ENCODE data around the gene PHPT1.
"Not testable (repeated sequence)": the region's sequence is repeated elsewhere in the genome, so short reads cannot be mapped to it uniquely, and the experiment has no call there.

PHPT1 gene

DNA sequence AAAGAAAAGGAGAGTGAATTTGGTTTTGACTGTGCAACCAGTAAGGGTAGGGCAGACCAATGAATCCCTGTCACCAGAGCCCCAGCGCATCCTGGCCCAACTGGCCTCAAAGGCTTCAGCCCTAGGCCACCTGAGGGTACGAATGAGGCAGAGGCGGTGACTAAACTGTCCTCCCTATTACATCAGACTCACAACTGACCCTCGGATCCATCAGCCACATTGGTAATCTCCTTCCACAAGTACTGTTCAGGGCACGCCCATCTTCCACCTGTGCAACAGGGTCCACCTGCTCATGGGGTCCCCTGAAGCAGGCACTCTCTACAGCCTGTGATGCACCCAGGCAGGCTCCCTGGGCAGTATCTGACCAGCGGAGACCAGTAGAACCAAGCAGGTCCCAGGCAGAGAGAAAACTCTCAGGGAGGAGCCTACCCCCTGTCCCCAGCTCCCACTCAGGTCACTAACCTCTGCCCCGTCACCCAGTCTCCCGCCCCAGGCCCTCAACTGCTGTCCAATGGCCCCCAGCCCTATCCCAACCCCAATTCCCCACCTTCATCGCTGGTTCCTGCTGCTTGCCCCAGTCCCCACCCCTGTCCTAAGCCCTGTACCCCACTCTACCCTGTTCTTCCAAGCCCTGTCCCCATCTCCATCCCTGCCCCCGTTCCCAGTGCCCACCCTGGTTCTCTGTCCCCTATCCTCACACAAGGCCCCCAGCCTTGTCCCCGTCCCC, 16.0 kb downstream of the PHPT1 start:
- Mint-ChIP-seq H3K27ac (peak overlapping the region; percentile 86), H3K9me3 (no peaks in the 10 kb centered on the region), H3K4me3 (peak overlapping the region; percentile 86), H3K36me3 (ENCODE audit: low read depth) (peaks cover 51% of the 10 kb centered on the region), H3K27me3 (no peaks in the 10 kb centered on the region), H3K4me1 (ENCODE audit: low read depth) (peaks cover 24% of the 10 kb centered on the region)
- no peak for DNase-seq

DNA sequence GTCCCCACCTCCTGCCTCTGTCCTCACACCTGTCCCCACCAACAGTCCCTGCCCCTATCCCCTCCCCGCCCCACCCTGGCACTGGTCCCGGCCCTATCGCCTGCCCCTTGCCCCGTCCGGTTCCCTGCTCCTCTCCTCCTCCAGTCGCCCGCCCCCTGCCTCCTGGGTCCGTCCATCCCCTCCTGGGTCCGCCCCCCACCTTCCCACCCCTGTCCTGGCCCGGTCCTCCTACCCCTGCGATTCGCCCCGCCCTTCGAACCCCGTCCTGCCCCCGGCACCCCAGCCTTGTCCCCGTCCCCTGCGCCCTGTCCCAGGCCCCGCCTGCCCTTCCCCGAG, 16.5 kb downstream of the PHPT1 start:
- Mint-ChIP-seq H3K27me3 (no peaks in the 10 kb centered on the region), H3K36me3 (ENCODE audit: low read depth) (peaks cover 47% of the 10 kb centered on the region), H3K27ac (peak overlapping the region; percentile 90), H3K4me1 (ENCODE audit: low read depth) (peaks cover 24% of the 10 kb centered on the region), H3K9me3 (no peaks in the 10 kb centered on the region), H3K4me3 (peak overlapping the region; percentile 86)
- DNase-seq: no peak

DNA sequence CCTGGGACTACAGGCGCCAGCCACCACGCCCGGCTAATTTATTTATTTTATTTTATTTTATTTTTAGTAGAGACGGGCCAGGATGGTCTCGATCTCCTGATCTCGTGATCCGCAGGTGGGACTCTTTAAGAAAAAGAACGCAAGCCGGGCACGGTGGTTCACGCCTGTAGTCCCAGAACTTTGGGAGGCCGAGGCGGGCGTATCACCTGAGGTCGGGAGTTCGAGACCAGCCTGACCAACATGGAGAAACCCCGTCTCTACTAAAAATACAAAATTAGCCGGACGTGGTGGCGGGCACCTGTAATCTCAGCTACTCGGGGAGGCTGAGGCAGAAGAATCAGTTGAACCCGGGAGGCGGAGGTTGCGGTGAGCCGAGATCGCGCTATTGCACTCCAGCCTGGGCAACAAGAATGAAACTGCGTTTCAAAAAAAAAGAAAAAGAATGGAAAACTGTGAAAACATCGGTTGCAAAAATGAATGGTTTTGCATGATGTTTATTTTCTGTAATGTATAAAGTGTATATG, 17.8 kb downstream of the PHPT1 start:
- H3K4me3 Mint-ChIP-seq: peak overlapping the region; percentile 79
- H3K36me3 Mint-ChIP-seq (ENCODE audit: low read depth): peaks cover 38% of the 10 kb centered on the region
- peak overlapping the region; percentile 76 for H3K27ac Mint-ChIP-seq
- not testable (repeated sequence) for H3K27me3 Mint-ChIP-seq, DNase-seq, H3K9me3 Mint-ChIP-seq
- peaks cover 24% of the 10 kb centered on the region for H3K4me1 Mint-ChIP-seq (ENCODE audit: low read depth)

DNA sequence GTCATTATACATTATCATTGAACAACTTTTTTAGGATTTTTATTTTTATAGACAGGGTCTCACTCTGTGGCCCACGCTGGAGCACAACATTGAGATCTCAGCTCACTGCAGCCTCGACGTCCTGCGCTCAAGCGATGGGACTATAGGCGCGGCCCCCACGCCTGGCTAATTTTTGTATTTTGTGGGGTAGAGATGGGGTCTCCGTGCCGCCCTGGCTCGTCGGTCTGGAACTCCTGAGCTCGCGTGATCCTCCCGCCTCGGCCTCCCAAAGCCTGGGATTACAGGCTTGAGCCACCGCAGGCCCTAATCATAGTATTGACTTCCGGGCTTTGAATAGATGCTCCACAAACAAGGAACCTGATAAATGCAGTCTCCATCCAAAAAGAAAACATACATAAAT, 18.3 kb downstream of the PHPT1 start:
- no peak for DNase-seq
- Mint-ChIP-seq H3K27me3 (no peaks in the 10 kb centered on the region), H3K4me1 (ENCODE audit: low read depth) (peaks cover 24% of the 10 kb centered on the region), H3K36me3 (ENCODE audit: low read depth) (peaks cover 32% of the 10 kb centered on the region), H3K9me3 (no peaks in the 10 kb centered on the region), H3K27ac (peak overlapping the region; percentile 59), H3K4me3 (peak overlapping the region; percentile 79)

DNA sequence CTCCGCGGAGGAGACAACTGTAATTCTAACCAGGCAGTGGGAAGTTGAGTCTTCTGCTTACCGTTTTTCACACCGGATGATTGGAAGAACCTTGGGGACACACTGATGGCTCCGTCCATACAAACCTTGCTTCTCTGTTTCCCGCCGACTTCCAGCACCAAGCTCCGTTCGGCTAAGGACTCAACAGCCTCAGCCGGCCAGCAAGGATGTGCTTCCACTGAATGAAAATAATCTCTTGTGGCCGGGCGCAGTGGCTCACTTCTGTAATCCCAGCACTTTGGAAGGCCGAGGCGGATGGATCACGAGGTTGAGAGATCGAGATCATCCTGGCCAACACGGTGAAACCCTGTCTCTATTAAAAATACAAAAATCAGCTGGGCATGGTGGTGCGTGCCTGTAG, 18.7 kb downstream of the PHPT1 start:
- no peak for DNase-seq
- Mint-ChIP-seq H3K27ac (peak overlapping the region; percentile 59), H3K4me3 (peak overlapping the region; percentile 79), H3K9me3 (no peaks in the 10 kb centered on the region), H3K4me1 (ENCODE audit: low read depth) (peaks cover 24% of the 10 kb centered on the region), H3K36me3 (ENCODE audit: low read depth) (peaks cover 28% of the 10 kb centered on the region), H3K27me3 (no peaks in the 10 kb centered on the region)

DNA sequence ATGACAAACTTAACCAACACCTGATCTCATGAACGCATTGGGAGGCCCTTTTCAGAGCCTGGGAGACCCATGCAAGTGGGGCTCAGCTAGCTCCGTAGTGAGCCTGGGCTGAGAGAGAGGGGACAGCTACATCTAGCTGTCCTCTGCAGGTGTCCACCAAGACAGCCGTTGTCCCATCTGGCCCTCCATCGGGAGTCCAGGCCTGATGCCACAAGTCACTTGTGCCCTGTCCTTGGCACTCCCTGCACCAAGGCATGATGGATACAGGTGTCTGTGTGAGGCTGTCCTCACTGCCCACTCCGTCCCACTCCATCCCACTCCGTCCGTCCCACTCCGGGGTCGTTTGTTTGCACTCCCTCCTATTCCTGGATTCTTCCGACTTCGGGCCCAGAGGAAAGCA, 19.4 kb downstream of the PHPT1 start:
- peaks cover 21% of the 10 kb centered on the region for H3K36me3 Mint-ChIP-seq (ENCODE audit: low read depth)
- H3K27me3 Mint-ChIP-seq: no peaks in the 10 kb centered on the region
- no peak for DNase-seq
- H3K4me3 Mint-ChIP-seq: peak overlapping the region; percentile 44
- H3K4me1 Mint-ChIP-seq (ENCODE audit: low read depth): peaks cover 22% of the 10 kb centered on the region
- no peaks in the 10 kb centered on the region for H3K9me3 Mint-ChIP-seq
- H3K27ac Mint-ChIP-seq: peak overlapping the region; percentile 44

DNA sequence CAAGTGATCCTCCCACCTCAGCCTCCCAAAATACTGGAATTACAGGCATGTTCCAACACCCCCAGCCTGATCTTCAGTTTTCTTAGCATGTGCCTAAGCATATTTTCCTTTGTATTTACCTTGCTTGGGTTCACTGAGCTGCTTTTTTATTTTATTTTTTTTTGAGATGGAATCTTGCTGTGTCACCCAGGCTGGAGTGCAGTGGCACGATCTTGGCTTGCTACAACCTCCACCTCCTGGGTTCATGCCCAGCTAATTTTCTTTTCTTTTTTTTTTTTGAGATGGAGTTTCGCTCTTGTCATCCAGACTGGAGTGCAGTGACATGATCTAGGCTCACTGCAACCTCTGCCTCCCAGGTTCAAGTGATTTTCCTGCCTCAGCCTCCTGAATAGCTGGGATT, 20.4 kb downstream of the PHPT1 start:
- not testable (repeated sequence) for H3K27me3 Mint-ChIP-seq, H3K4me3 Mint-ChIP-seq, H3K27ac Mint-ChIP-seq

DNA sequence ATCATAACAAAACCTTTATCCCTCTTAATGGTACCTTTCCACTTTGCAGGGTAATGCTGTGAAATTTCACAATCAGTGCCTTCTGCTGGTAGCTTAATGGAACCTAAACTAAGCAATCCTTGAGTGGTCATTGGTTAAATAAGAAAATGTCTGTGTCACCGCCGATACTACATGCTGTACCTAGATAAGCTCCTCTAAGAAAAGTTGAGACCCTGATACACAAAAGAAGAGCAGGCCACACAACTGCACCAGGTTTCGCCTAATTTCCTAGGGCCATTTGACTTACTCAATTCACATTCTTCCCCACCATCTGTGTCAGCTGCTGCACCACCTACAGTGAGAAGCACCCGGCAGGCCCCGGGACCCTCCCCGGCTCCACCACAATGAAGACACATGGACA, 25.9 kb downstream of the PHPT1 start:
- H3K36me3 Mint-ChIP-seq (ENCODE audit: low read depth): no peaks in the 10 kb centered on the region
- H3K4me1 Mint-ChIP-seq (ENCODE audit: low read depth): peaks cover under 1% of the 10 kb centered on the region
- no peak overlapping the region for H3K4me3 Mint-ChIP-seq
- no peak overlapping the region for H3K27ac Mint-ChIP-seq
- H3K27me3 Mint-ChIP-seq: no peaks in the 10 kb centered on the region
- no peaks in the 10 kb centered on the region for H3K9me3 Mint-ChIP-seq
- DNase-seq: no peak

More for the DNA sequence above, 20.4 kb downstream of the PHPT1 start:
- H3K9me3 Mint-ChIP-seq, DNase-seq: not testable (repeated sequence)
- peaks cover 13% of the 10 kb centered on the region for H3K36me3 Mint-ChIP-seq (ENCODE audit: low read depth)
- peaks cover 14% of the 10 kb centered on the region for H3K4me1 Mint-ChIP-seq (ENCODE audit: low read depth)

DNA sequence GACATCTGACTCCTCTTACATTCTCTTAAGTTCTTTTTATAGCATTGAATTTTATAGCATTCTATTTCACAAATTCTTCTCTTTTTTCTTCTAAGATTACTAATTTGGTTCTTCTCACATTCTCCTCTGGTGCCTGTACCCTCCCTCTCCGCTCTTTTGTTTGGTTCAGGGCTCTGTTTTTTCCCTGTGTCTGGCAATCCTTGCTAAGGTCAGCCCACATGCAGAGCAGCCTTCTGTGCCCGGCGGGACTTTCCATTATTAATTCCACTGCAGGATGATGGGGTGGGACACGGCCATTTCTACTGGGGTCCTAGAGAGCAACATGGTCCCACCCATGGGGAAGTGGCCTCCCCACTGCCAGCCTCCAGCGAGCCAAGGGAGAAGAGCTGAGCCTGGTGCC, 27.3 kb downstream of the PHPT1 start:
- H3K4me1 Mint-ChIP-seq (ENCODE audit: low read depth): peaks cover 12% of the 10 kb centered on the region
- H3K9me3 Mint-ChIP-seq: no peaks in the 10 kb centered on the region
- no peaks in the 10 kb centered on the region for H3K36me3 Mint-ChIP-seq (ENCODE audit: low read depth)
- H3K27me3 Mint-ChIP-seq: no peaks in the 10 kb centered on the region
- no peak overlapping the region for H3K27ac Mint-ChIP-seq
- no peak for DNase-seq
- no peak overlapping the region for H3K4me3 Mint-ChIP-seq

DNA sequence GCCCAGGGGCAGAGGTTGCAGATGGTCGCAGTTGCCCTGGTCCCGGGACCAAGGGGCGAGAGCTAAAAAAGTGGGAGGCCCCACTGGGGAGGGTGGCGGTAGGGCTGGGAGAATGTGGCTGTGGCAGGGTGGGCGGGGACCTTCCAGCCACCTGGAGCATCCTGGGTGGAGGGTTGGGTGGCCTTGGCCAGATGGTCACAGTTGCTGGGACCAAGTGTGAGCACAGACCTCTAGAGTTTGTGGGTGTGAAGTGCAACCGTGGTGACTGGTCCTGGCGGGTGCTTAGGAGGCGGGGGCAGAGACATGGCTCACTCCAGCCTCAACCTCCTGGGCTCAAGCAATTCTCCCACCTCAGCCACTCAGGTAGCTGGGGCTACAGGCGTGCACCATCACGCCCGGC, 31.4 kb downstream of the PHPT1 start:
- no peak overlapping the region for H3K4me3 Mint-ChIP-seq
- no peaks in the 10 kb centered on the region for H3K27me3 Mint-ChIP-seq
- H3K27ac Mint-ChIP-seq: peak overlapping the region; percentile 91
- no peaks in the 10 kb centered on the region for H3K9me3 Mint-ChIP-seq
- DNase-seq: no peak
- peaks cover 22% of the 10 kb centered on the region for H3K36me3 Mint-ChIP-seq (ENCODE audit: low read depth)
- H3K4me1 Mint-ChIP-seq (ENCODE audit: low read depth): peaks cover 45% of the 10 kb centered on the region

DNA sequence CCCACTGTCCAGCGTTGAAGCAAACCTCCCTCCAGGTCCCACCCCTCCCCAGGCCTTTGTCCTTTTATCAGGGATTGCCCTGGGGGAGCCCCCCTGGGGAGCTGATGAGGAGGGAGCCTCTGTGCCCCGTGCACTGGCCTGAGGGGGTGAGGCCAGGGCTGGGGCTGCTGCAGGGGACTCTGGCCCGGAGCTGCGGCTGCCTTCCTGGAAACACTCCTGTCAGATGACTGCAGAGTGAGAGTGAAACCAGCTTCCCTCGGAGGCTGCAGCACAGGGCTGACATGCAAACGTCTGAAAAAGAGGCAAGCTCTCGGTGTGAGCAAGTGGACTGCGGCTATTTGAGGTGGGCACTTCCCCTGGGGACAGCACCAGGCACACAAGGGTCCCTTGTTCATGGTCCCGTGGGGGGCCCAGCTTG, 32.5 kb downstream of the PHPT1 start:
- no peaks in the 10 kb centered on the region for H3K27me3 Mint-ChIP-seq
- DNase-seq: peak; percentile 76
- H3K4me3 Mint-ChIP-seq: peak overlapping the region; percentile 75
- H3K27ac Mint-ChIP-seq: peak overlapping the region; percentile 91
- H3K9me3 Mint-ChIP-seq: no peaks in the 10 kb centered on the region
- peaks cover 22% of the 10 kb centered on the region for H3K36me3 Mint-ChIP-seq (ENCODE audit: low read depth)
- peaks cover 45% of the 10 kb centered on the region for H3K4me1 Mint-ChIP-seq (ENCODE audit: low read depth)

DNA sequence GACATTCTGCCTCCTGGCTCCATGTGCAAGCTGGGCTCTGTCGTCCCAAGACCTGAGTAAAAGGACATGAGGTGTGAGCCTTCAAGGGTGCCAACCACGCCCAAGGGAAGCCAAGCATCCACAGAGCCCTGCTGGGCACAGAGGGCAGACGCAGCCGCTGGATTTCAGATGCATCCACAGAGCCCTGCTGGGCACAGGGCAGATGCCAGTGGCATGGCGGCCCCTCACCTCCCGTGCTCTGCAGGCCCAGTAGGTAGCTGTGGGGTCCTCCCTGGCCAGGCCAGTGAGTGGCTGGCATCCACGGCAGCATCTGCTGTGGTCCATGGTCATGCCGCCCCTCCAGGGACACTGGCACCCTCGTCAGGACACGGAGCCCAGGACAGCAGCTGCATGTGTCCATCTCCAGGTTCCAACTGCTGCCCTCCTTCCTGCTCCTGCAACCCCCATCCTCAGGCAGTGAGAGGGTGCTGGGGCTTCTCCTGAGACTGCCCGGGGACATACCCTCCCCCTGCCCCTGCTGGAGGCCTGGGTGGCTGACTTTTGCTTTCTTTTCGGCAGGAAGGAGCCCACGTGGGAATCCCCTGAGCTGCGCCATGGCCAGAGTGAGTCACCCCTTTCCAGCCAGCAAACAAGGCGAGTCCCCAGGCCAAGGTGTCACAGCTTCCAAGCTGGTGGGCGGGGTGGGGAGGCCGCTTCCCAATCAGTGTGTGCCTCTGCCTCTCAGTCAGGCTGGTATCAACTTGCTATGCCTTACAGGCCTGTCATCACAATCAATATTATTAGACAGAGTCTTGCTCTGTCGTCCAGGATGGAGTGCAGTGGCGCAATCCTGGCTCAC, 33.1 kb downstream of the PHPT1 start:
- Mint-ChIP-seq H3K4me1 (ENCODE audit: low read depth) (peaks cover 49% of the 10 kb centered on the region), H3K27me3 (no peaks in the 10 kb centered on the region), H3K9me3 (no peaks in the 10 kb centered on the region), H3K27ac (peak overlapping the region; percentile 91), H3K36me3 (ENCODE audit: low read depth) (peaks cover 27% of the 10 kb centered on the region), H3K4me3 (peak overlapping the region; percentile 75)
- peak; percentile 90 for DNase-seq

DNA sequence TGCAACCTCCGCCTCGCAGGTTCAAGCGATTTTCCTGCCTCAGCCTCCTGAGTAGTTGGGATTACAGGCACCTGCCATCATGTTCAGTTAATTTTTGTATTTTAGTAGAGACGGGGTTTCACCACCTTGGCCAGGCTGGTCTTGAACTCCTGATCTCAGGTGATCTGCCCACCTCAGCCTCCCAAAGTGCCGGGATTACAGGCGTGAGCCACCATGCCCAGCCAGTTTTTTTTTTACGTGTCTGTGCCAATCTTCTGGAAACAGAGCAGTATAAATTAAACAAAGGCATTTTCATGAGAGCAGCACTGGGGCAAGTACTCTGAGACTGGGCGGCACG, 33.7 kb downstream of the PHPT1 start:
- not testable (repeated sequence) for H3K9me3 Mint-ChIP-seq, H3K27me3 Mint-ChIP-seq, DNase-seq
- H3K27ac Mint-ChIP-seq: peak overlapping the region; percentile 91
- H3K4me3 Mint-ChIP-seq: peak overlapping the region; percentile 75
- H3K36me3 Mint-ChIP-seq (ENCODE audit: low read depth): peaks cover 30% of the 10 kb centered on the region
- peaks cover 52% of the 10 kb centered on the region for H3K4me1 Mint-ChIP-seq (ENCODE audit: low read depth)

DNA sequence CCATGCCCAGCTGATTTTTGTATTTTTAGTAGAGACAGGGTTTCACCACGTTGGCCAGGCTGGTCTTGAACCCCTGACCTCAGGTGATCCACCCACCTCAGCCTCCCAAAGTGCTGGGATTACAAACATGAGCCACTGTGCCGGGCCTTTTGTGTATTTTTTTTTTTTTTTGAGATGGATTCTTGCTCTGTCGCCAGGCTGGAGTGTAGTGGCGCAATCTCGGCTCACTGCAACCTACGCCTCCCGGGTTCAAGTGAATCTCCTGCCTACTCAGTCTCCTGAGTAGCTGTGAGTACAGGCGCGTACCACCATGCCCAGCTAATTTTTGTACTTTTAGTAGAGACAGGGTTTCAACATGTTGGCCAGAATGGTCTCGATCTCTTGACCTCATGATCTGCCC, 34.5 kb downstream of the PHPT1 start:
- peaks cover 60% of the 10 kb centered on the region for H3K4me1 Mint-ChIP-seq (ENCODE audit: low read depth)
- H3K36me3 Mint-ChIP-seq (ENCODE audit: low read depth): peaks cover 30% of the 10 kb centered on the region
- H3K4me3 Mint-ChIP-seq, DNase-seq, H3K27me3 Mint-ChIP-seq, H3K9me3 Mint-ChIP-seq: not testable (repeated sequence)
- H3K27ac Mint-ChIP-seq: peak overlapping the region; percentile 91

DNA sequence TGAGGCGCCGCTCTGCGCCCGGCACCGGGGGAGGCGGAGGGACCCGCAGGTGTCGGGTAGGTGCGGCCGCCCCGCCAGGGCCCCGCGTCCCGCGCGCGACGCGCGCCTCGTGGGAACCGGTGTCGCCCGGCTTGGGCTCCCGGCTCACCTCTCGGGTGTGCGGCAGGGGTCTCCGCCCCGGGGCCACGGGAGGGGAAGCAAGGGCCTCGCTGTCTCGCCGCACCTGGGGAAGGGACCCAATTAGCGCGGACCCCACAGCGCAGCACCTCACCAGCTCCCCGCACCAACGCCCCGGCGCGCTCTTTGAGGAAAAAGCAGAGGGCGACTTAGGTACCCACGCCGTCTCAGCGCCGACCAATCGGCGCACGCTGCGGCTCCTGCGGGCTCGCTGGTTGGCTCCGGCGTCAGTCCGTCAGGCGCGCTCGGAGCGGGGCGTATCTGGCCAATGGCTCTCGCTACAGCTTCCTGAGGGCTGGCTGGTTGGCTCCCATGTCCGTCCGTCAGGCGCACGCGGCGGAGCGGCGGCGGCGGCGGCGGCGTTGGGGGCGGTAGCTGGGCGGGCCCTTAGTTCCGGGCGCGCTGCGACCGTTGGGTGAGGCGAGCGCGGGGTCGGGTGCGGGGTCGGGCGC, 36.9 kb downstream of the PHPT1 start, which contains the start of gene TRAF2:
Gene TRAF2, plus strand, starts transcription at position 567 of the 629 bp plus-strand sequence. CDS start 12,225 bp downstream, outside the sequence.
- peak; percentile 99 for DNase-seq
- Mint-ChIP-seq H3K4me1 (ENCODE audit: low read depth) (peaks cover 62% of the 10 kb centered on the region), H3K4me3 (peak within 1 kb of the TSS; percentile 97), H3K36me3 (ENCODE audit: low read depth) (peaks cover 49% of the 10 kb centered on the region), H3K27ac (peak within 1 kb of the TSS; percentile 95), H3K9me3 (no peaks in the 10 kb centered on the region), H3K27me3 (no peaks in the 10 kb centered on the region)
